Neural progenitor cell (in vitro differentiated cells): ENCODE results near the gene OPN1MW3.

Experiments used
- CTCF ChIP-seq: fragments of 200-600 bp; sonication (generic); IDR thresholded peaks from 2 replicates; pipeline ENCODE4 v1.5.1; 2017; ENCODE audit warnings: antibody characterized with exemption, mild to moderate bottlenecking
- EZH2 ChIP-seq: fragments of 200-600 bp; sonication (generic); IDR thresholded peaks from 2 replicates; pipeline ENCODE4 v1.6.1; 2017; ENCODE audit warnings: antibody characterized with exemption, mild to moderate bottlenecking, moderate library complexity

GRCh38 chrX:154310616-154311536 lies 53.5 kb downstream of the OPN1MW3 start:
- TF ChIP-seq EZH2 (no peak), CTCF (no peak)
